Mucosa of rectum (tissue), 2 donors: Measurements from ENCODE around the gene MAGI2.

Source experiments
- H3K27ac ChIP-seq, 2 donors: one replicate each; pipeline ENCODE4 v1.7.0; 2013; ENCODE audit warnings: inconsistent platforms in 2 of 2, low read depth in 2 of 2, low read length in 2 of 2
- H3K27me3 ChIP-seq, 2 donors: one replicate each; pipeline ENCODE4 v1.7.0; 2013; ENCODE audit warnings: low read length in 2 of 2; ENCODE audit not compliant: control insufficient read depth in 2 of 2, insufficient read depth in 2 of 2
- H3K36me3 ChIP-seq, 2 donors: one replicate each; pipeline ENCODE4 v1.7.0; 2013; ENCODE audit warnings: low read length in 2 of 2; ENCODE audit not compliant: control insufficient read depth in 2 of 2, insufficient read depth in 2 of 2
- H3K4me1 ChIP-seq, 2 donors: one replicate each; pipeline ENCODE4 v1.7.0; 2013; ENCODE audit warnings: low read length in 2 of 2, mild to moderate bottlenecking in 1 of 2; ENCODE audit not compliant: control insufficient read depth in 2 of 2, insufficient read depth in 2 of 2
- H3K4me3 ChIP-seq, 2 donors: one replicate each; pipeline ENCODE4 v1.7.0; 2013; ENCODE audit warnings: low read length in 2 of 2
- H3K9ac ChIP-seq, 2 donors: one replicate each; pipeline ENCODE4 v1.7.0; 2013; ENCODE audit warnings: low read length in 2 of 2, low read depth in 1 of 2, mild to moderate bottlenecking in 1 of 2
- H3K9me3 ChIP-seq, 2 donors: one replicate each; pipeline ENCODE4 v1.7.0; 2013; ENCODE audit warnings: low read length in 2 of 2; ENCODE audit not compliant: control insufficient read depth in 2 of 2
- donor health status: healthy.
- donor health status: Normal muscosa, but diverticular disease.

Gene MAGI2

GRCh38 chr7:78967046-78967445 lies 486.4 kb downstream of the MAGI2 start:
- no peaks in the 10 kb centered on the region for H3K4me1 ChIP-seq

GRCh38 chr7:78959477-78959876 lies 494.0 kb downstream of the MAGI2 start:
- Histone ChIP-seq H3K27ac (no peak overlapping the region), H3K4me3 (no peak overlapping the region), H3K4me1 (no peaks in the 10 kb centered on the region), H3K9ac (no peak overlapping the region), H3K36me3 (no peaks in the 10 kb centered on the region), H3K9me3 (no peaks in the 10 kb centered on the region), H3K27me3 (no peaks in the 10 kb centered on the region)

More at GRCh38 chr7:78967046-78967445, 486.4 kb downstream of the MAGI2 start:
- no peak overlapping the region for H3K9ac ChIP-seq
- no peaks in the 10 kb centered on the region for H3K9me3 ChIP-seq
- no peaks in the 10 kb centered on the region for H3K36me3 ChIP-seq
- no peaks in the 10 kb centered on the region for H3K27me3 ChIP-seq
- H3K27ac ChIP-seq = no peak overlapping the region
- H3K4me3 ChIP-seq = no peak overlapping the region

GRCh38 chr7:78955329-78955728 lies 498.1 kb downstream of the MAGI2 start:
- no peak overlapping the region for H3K9ac ChIP-seq
- no peaks in the 10 kb centered on the region for H3K27me3 ChIP-seq
- H3K4me3 ChIP-seq = no peak overlapping the region
- H3K36me3 ChIP-seq = no peaks in the 10 kb centered on the region
- no peaks in the 10 kb centered on the region for H3K9me3 ChIP-seq
- no peak overlapping the region for H3K27ac ChIP-seq
- no peaks in the 10 kb centered on the region for H3K4me1 ChIP-seq

GRCh38 chr7:78953726-78954363 lies 499.6 kb downstream of the MAGI2 start:
- Histone ChIP-seq H3K36me3 (no peaks in the 10 kb centered on the region), H3K4me3 (no peak overlapping the region), H3K9ac (no peak overlapping the region), H3K27ac (no peak overlapping the region), H3K27me3 (no peaks in the 10 kb centered on the region), H3K4me1 (no peaks in the 10 kb centered on the region), H3K9me3 (no peaks in the 10 kb centered on the region)

GRCh38 chr7:78953090-78953489 lies 500.4 kb downstream of the MAGI2 start:
- no peak overlapping the region for H3K27ac ChIP-seq
- H3K36me3 ChIP-seq = no peaks in the 10 kb centered on the region
- no peak overlapping the region for H3K4me3 ChIP-seq
- no peaks in the 10 kb centered on the region for H3K4me1 ChIP-seq
- H3K27me3 ChIP-seq = no peaks in the 10 kb centered on the region
- H3K9ac ChIP-seq = no peak overlapping the region
- no peaks in the 10 kb centered on the region for H3K9me3 ChIP-seq

GRCh38 chr7:78939669-78940068 lies 513.8 kb downstream of the MAGI2 start:
- H3K9ac ChIP-seq = no peak overlapping the region
- H3K27ac ChIP-seq = no peak overlapping the region
- no peaks in the 10 kb centered on the region for H3K4me1 ChIP-seq
- H3K36me3 ChIP-seq = no peaks in the 10 kb centered on the region
- no peaks in the 10 kb centered on the region for H3K9me3 ChIP-seq
- no peak overlapping the region for H3K4me3 ChIP-seq
- H3K27me3 ChIP-seq = no peaks in the 10 kb centered on the region

GRCh38 chr7:78924581-78924980 lies 528.9 kb downstream of the MAGI2 start:
- Histone ChIP-seq H3K27me3 (no peaks in the 10 kb centered on the region), H3K4me3 (no peak overlapping the region)

GRCh38 chr7:78912781-78913180 lies 540.7 kb downstream of the MAGI2 start:
- Histone ChIP-seq H3K9me3 (no peaks in the 10 kb centered on the region), H3K27me3 (no peaks in the 10 kb centered on the region), H3K4me3 (no peak overlapping the region), H3K27ac (no peak overlapping the region), H3K36me3 (no peaks in the 10 kb centered on the region), H3K9ac (no peak overlapping the region), H3K4me1 (no peaks in the 10 kb centered on the region)

More at GRCh38 chr7:78924581-78924980, 528.9 kb downstream of the MAGI2 start:
- no peak overlapping the region for H3K9ac ChIP-seq
- no peaks in the 10 kb centered on the region for H3K36me3 ChIP-seq
- no peaks in the 10 kb centered on the region for H3K9me3 ChIP-seq
- H3K27ac ChIP-seq = no peak overlapping the region
- no peaks in the 10 kb centered on the region for H3K4me1 ChIP-seq

GRCh38 chr7:78906735-78907134 lies 546.7 kb downstream of the MAGI2 start:
- Histone ChIP-seq H3K9me3 (no peaks in the 10 kb centered on the region), H3K4me3 (no peak overlapping the region), H3K36me3 (no peaks in the 10 kb centered on the region), H3K27me3 (no peaks in the 10 kb centered on the region), H3K9ac (no peak overlapping the region), H3K4me1 (no peaks in the 10 kb centered on the region), H3K27ac (no peak overlapping the region)

- no peak overlapping the region for H3K9ac ChIP-seq
- H3K9me3 ChIP-seq = no peaks in the 10 kb centered on the region
- no peak overlapping the region for H3K27ac ChIP-seq
- H3K27me3 ChIP-seq = no peaks in the 10 kb centered on the region
- no peak overlapping the region for H3K4me3 ChIP-seq
- no peaks in the 10 kb centered on the region for H3K4me1 ChIP-seq
- H3K36me3 ChIP-seq = no peaks in the 10 kb centered on the region
Observed at GRCh38 chr7:78905436-78905835, 548.0 kb downstream of the MAGI2 start.

GRCh38 chr7:78904983-78905382 lies 548.5 kb downstream of the MAGI2 start:
- H3K9ac ChIP-seq = no peak overlapping the region
- H3K4me1 ChIP-seq = no peaks in the 10 kb centered on the region
- H3K4me3 ChIP-seq = no peak overlapping the region
- H3K27me3 ChIP-seq = no peaks in the 10 kb centered on the region
- no peaks in the 10 kb centered on the region for H3K36me3 ChIP-seq
- H3K27ac ChIP-seq = no peak overlapping the region
- no peaks in the 10 kb centered on the region for H3K9me3 ChIP-seq
